ENCODE results near the gene POLR1B. TPM values are rescaled to one million over a fixed set of nuclear protein-coding genes. Genes with fewer than 3 reads are reported as not detected.

POLR1B gene
- total RNA-seq, 4 donors from 2014 or later, result 10.0 to 12.4 (median 10.2) TPM

GRCh38 chr2:112572005-112572404 is 29.7 kb downstream of the POLR1B start:
- TF ChIP-seq POLR2AphosphoS5 (IDR thresholded peaks at IDR 0.05) (no peak), CTCF (IDR thresholded peaks at IDR 0.05) (no peak), EP300 (IDR thresholded peaks at IDR 0.05) (no peak), POLR2A (IDR thresholded peaks at IDR 0.05; ENCODE audit: low read depth) (no peak)
- no peaks in the 10 kb centered on the region for H3K27me3 ChIP-seq
- WGBS, result 84% methylated on average over 7 of the region's 7 CpGs
- no peak for DNase-seq (ENCODE audit: extremely low spot score)
- no peak overlapping the region for H3K4me3 ChIP-seq
- no peaks in the 10 kb centered on the region for H3K4me1 ChIP-seq
- H3K27ac ChIP-seq (replicated peaks in 1 of 4), result no peak overlapping the region
- intact Hi-C loops (cut with DNase I), result no loop called here
- H3K36me3 ChIP-seq, result peaks cover 63 to 100% (median 92%) of the 10 kb centered on the region in 4 donors
- peaks cover 0 to 4% (median 0%) of the 10 kb centered on the region in 4 donors for H3K9me3 ChIP-seq

- H3K27ac ChIP-seq (replicated peaks in 1 of 4), result no peak overlapping the region
- intact Hi-C loops (cut with DNase I), result no loop called here
- DNase-seq (ENCODE audit: extremely low spot score), result no peak
- TF ChIP-seq EP300 (IDR thresholded peaks at IDR 0.05) (no peak), POLR2A (IDR thresholded peaks at IDR 0.05; ENCODE audit: low read depth) (no peak), POLR2AphosphoS5 (IDR thresholded peaks at IDR 0.05) (no peak), CTCF (IDR thresholded peaks at IDR 0.05) (no peak)
- H3K4me3 ChIP-seq, result no peak overlapping the region
- peaks cover 26 to 43% (median 38%) of the 10 kb centered on the region in 4 donors for H3K36me3 ChIP-seq
- peaks cover 4 to 6% (median 6%) of the 10 kb centered on the region in 4 donors for H3K4me1 ChIP-seq
- no peaks in the 10 kb centered on the region for H3K27me3 ChIP-seq
- H3K9me3 ChIP-seq, result no peaks in the 10 kb centered on the region
- 52% methylated on average over 5 of the region's 5 CpGs for WGBS
These were observed 35.5 kb downstream of the POLR1B start for GRCh38 chr2:112577756-112578155.

- Histone ChIP-seq H3K27me3 (no peaks in the 10 kb centered on the region), H3K9me3 (no peaks in the 10 kb centered on the region), H3K4me1 (peaks cover 13 to 18% (median 15%) of the 10 kb centered on the region in 4 donors), H3K36me3 (peaks cover 11 to 28% (median 24%) of the 10 kb centered on the region in 4 donors), H3K4me3 (no peak overlapping the region), H3K27ac (replicated peaks in 1 of 4) (no peak overlapping the region)
- DNase-seq (ENCODE audit: extremely low spot score), result no peak
- TF ChIP-seq EP300 (IDR thresholded peaks at IDR 0.05) (no peak), POLR2AphosphoS5 (IDR thresholded peaks at IDR 0.05) (no peak), POLR2A (IDR thresholded peaks at IDR 0.05; ENCODE audit: low read depth) (no peak), CTCF (IDR thresholded peaks at IDR 0.05) (no peak)
- intact Hi-C loops (cut with DNase I), result no loop called here
These were observed 37.0 kb downstream of the POLR1B start for GRCh38 chr2:112579241-112579640.

GRCh38 chr2:112580084-112580483 is 37.8 kb downstream of the POLR1B start:
- Histone ChIP-seq H3K4me1 (peaks cover 18 to 22% (median 19%) of the 10 kb centered on the region in 4 donors), H3K36me3 (peaks cover 4 to 20% (median 16%) of the 10 kb centered on the region in 4 donors), H3K27me3 (no peaks in the 10 kb centered on the region), H3K9me3 (no peaks in the 10 kb centered on the region), H3K4me3 (no peak overlapping the region), H3K27ac (replicated peaks in 1 of 4) (no peak overlapping the region)
- TF ChIP-seq EP300 (IDR thresholded peaks at IDR 0.05), result no peak
- no peak for TF ChIP-seq POLR2A (IDR thresholded peaks at IDR 0.05; ENCODE audit: low read depth)
- no peak for TF ChIP-seq CTCF (IDR thresholded peaks at IDR 0.05)
- no peak for TF ChIP-seq POLR2AphosphoS5 (IDR thresholded peaks at IDR 0.05)
- DNase-seq (ENCODE audit: extremely low spot score), result no peak
- WGBS, result 90% methylated on average over 7 of the region's 7 CpGs
- intact Hi-C loops (cut with DNase I), result loop anchor here (5.0 kb wide), 1 partner anchor 38 kb away; the partner anchor contains the start of gene POLR1B

- peaks cover 0 to 14% (median 13%) of the 10 kb centered on the region in 4 donors for H3K36me3 ChIP-seq
- no peak overlapping the region for H3K4me3 ChIP-seq
- no peak for DNase-seq (ENCODE audit: extremely low spot score)
- TF ChIP-seq POLR2AphosphoS5 (IDR thresholded peaks at IDR 0.05) (no peak), EP300 (IDR thresholded peaks at IDR 0.05) (no peak), POLR2A (IDR thresholded peaks at IDR 0.05; ENCODE audit: low read depth) (no peak), CTCF (IDR thresholded peaks at IDR 0.05) (peak; percentile 59 to 72 (median 61))
- no peaks in the 10 kb centered on the region for H3K27me3 ChIP-seq
- H3K27ac ChIP-seq (replicated peaks in 1 of 4), result no peak overlapping the region
- intact Hi-C loops (cut with DNase I), result loop anchor here (2.0 to 5.0 kb wide), 2 partner anchors 40 to 102 kb away; partner anchors contain the start of gene POLR1B
- 43% methylated on average over 10 of the region's 10 CpGs for WGBS
- peaks cover 25 to 34% (median 28%) of the 10 kb centered on the region in 4 donors for H3K4me1 ChIP-seq
- H3K9me3 ChIP-seq, result no peaks in the 10 kb centered on the region
These were observed 40.1 kb downstream of the POLR1B start for GRCh38 chr2:112582314-112582746.
